ENCODE data around the gene CSPG5. TPM values are rescaled to one million over a fixed set of nuclear protein-coding genes. Genes with fewer than 3 reads are reported as not detected.

Gene CSPG5
- polyA plus RNA-seq, 1 donor from 2014 or later: 67.1 TPM

DNA sequence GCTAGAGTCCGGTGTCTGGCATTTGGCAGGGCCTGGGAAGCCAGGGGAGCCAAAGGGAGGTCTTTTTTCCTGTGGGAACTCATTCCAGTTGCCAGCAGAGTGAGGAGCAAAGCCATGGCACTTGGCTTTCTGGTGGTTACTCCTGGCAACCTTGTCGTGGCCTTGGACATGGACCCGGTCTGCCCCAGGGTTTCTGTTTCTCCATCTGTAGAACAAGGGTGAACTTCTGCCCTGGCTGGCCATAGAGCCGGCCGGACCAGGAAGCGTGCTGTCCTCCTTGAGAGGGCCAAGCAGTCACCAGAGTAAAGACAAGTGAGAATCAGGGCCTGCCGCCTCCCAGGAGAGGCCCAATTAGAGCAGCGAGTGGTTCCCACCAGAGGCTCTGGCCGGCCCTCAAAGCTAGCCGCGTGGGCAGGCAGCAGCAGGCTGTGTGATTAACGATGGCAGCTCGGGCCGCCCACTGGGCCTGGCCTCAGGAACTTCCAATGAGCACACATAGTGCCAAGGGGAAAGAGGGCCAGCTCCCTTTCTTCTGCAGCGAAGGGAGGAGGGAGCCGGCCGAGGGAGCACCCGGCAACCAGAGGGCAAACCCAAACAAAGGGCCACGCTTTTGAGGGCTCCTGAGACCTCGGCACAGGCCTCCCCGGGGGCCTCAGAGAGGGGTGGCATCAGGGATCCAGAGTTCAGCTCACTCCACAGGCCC is 36.0 kb downstream of the CSPG5 start:
- Histone ChIP-seq H3K9me2 (ENCODE audit: insufficient read depth, low read length) (no peaks in the 10 kb centered on the region), H3K9me3 (ENCODE audit: low read length) (no peaks in the 10 kb centered on the region), H2AFZ (ENCODE audit: low read depth, low read length) (no peak overlapping the region), H3K79me2 (replicated peaks; ENCODE audit: insufficient read depth, low read length) (no peaks in the 10 kb centered on the region), H3K4me3 (ENCODE audit: low read length) (no peak overlapping the region), H4K20me1 (ENCODE audit: insufficient read depth) (no peaks in the 10 kb centered on the region), H3K4me2 (ENCODE audit: low read length) (no peak overlapping the region), H3F3A (ENCODE audit: insufficient read depth, low read length, poor library complexity, severe bottlenecking) (no peaks in the 10 kb centered on the region), H3K9ac (ENCODE audit: low read length) (no peak overlapping the region), H3K27me3 (ENCODE audit: insufficient read depth, low read depth, low read length) (no peaks in the 10 kb centered on the region), H3K27ac (ENCODE audit: low read length) (no peak overlapping the region), H3K36me3 (ENCODE audit: insufficient read depth, low read length) (no peaks in the 10 kb centered on the region)
- TF ChIP-seq EP300 (conservative IDR thresholded peaks at IDR 0.05; ENCODE audit: poor library complexity, severe bottlenecking): no peak
- no peak for TF ChIP-seq POLR2AphosphoS5 (IDR thresholded peaks at IDR 0.05)
- TF ChIP-seq, protein P1, sequence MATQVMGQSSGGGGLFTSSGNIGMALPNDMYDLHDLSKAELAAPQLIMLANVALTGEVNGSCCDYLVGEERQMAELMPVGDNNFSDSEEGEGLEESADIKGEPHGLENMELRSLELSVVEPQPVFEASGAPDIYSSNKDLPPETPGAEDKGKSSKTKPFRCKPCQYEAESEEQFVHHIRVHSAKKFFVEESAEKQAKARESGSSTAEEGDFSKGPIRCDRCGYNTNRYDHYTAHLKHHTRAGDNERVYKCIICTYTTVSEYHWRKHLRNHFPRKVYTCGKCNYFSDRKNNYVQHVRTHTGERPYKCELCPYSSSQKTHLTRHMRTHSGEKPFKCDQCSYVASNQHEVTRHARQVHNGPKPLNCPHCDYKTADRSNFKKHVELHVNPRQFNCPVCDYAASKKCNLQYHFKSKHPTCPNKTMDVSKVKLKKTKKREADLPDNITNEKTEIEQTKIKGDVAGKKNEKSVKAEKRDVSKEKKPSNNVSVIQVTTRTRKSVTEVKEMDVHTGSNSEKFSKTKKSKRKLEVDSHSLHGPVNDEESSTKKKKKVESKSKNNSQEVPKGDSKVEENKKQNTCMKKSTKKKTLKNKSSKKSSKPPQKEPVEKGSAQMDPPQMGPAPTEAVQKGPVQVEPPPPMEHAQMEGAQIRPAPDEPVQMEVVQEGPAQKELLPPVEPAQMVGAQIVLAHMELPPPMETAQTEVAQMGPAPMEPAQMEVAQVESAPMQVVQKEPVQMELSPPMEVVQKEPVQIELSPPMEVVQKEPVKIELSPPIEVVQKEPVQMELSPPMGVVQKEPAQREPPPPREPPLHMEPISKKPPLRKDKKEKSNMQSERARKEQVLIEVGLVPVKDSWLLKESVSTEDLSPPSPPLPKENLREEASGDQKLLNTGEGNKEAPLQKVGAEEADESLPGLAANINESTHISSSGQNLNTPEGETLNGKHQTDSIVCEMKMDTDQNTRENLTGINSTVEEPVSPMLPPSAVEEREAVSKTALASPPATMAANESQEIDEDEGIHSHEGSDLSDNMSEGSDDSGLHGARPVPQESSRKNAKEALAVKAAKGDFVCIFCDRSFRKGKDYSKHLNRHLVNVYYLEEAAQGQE (IDR thresholded peaks at IDR 0.05; ENCODE audit: borderline replicate concordance): no peak
- TF ChIP-seq EZH2 (IDR thresholded peaks at IDR 0.05; ENCODE audit: borderline replicate concordance, insufficient read depth, low read length, poor library complexity, severe bottlenecking): no peak
- no peak for TF ChIP-seq CTCF (IDR thresholded peaks at IDR 0.05; ENCODE audit: poor library complexity, severe bottlenecking)
- no peak for TF ChIP-seq MXI1 (conservative IDR thresholded peaks at IDR 0.05; ENCODE audit: poor library complexity, severe bottlenecking)
- no peak for TF ChIP-seq RAD21 (conservative IDR thresholded peaks at IDR 0.05)
- no peak for TF ChIP-seq SMC3 (conservative IDR thresholded peaks at IDR 0.05; ENCODE audit: poor library complexity)
- TF ChIP-seq TAF1 (IDR thresholded peaks at IDR 0.05; ENCODE audit: low read depth): no peak

GRCh38 chr3:47541583-47542108 is 37.0 kb downstream of the CSPG5 start:
- Histone ChIP-seq H3K27me3 (ENCODE audit: insufficient read depth, low read depth, low read length) (no peaks in the 10 kb centered on the region), H3F3A (ENCODE audit: insufficient read depth, low read length, poor library complexity, severe bottlenecking) (no peaks in the 10 kb centered on the region), H3K4me3 (ENCODE audit: low read length) (no peak overlapping the region), H2AFZ (ENCODE audit: low read depth, low read length) (no peak overlapping the region), H3K4me2 (ENCODE audit: low read length) (no peak overlapping the region), H3K9me3 (ENCODE audit: low read length) (no peaks in the 10 kb centered on the region), H3K36me3 (ENCODE audit: insufficient read depth, low read length) (no peaks in the 10 kb centered on the region), H3K79me2 (replicated peaks; ENCODE audit: insufficient read depth, low read length) (no peaks in the 10 kb centered on the region), H4K20me1 (ENCODE audit: insufficient read depth) (no peaks in the 10 kb centered on the region), H3K9ac (ENCODE audit: low read length) (no peak overlapping the region), H3K9me2 (ENCODE audit: insufficient read depth, low read length) (no peaks in the 10 kb centered on the region), H3K27ac (ENCODE audit: low read length) (no peak overlapping the region)
- TF ChIP-seq RAD21 (conservative IDR thresholded peaks at IDR 0.05) (no peak), EZH2 (IDR thresholded peaks at IDR 0.05; ENCODE audit: borderline replicate concordance, insufficient read depth, low read length, poor library complexity, severe bottlenecking) (no peak), TAF1 (IDR thresholded peaks at IDR 0.05; ENCODE audit: low read depth) (no peak), POLR2AphosphoS5 (IDR thresholded peaks at IDR 0.05) (no peak), SMC3 (conservative IDR thresholded peaks at IDR 0.05; ENCODE audit: poor library complexity) (no peak), MXI1 (conservative IDR thresholded peaks at IDR 0.05; ENCODE audit: poor library complexity, severe bottlenecking) (no peak), EP300 (conservative IDR thresholded peaks at IDR 0.05; ENCODE audit: poor library complexity, severe bottlenecking) (no peak), CTCF (IDR thresholded peaks at IDR 0.05; ENCODE audit: poor library complexity, severe bottlenecking) (no peak)
- TF ChIP-seq, protein P1 (IDR thresholded peaks at IDR 0.05; ENCODE audit: borderline replicate concordance): no peak
